ENCODE results near the gene MTR.

- no peak for TF ChIP-seq CTCF (IDR thresholded peaks at IDR 0.05)
- TF ChIP-seq EP300 (IDR thresholded peaks at IDR 0.05): no peak
- TF ChIP-seq POLR2A (IDR thresholded peaks at IDR 0.05): no peak
These were observed 40.4 kb upstream of the MTR start for GRCh38 chr1:236754525-236755210.

All from tibial nerve (tissue), 4 donors.